Left hindlimb (tissue), 1 donor: ENCODE results near the gene SLC16A7.

Experiments
- DNase-seq: peaks from one replicate; pipeline ENCODE4 v3.0.0-alpha.2; 2018

The SLC16A7 gene

DNA sequence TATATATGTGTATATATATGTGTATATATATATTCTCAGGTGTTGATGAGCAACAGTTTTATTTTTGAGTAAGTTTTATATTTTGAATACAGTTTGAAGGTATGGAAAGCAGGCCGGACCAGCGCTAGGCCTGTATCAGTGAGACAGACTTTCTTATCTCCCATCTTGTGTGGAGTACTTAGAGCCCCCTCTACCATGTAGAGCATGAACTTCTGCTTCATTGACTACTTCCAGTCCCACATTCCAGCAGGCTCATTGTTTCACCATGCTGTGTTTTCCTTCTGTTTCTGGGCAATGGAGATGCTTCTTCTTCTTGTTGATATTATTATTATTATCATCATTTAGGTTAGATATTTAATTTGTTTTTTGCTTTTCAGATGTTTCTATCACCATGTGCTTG, 76.4 kb downstream of the SLC16A7 start:
- DNase-seq, result no peak

DNA sequence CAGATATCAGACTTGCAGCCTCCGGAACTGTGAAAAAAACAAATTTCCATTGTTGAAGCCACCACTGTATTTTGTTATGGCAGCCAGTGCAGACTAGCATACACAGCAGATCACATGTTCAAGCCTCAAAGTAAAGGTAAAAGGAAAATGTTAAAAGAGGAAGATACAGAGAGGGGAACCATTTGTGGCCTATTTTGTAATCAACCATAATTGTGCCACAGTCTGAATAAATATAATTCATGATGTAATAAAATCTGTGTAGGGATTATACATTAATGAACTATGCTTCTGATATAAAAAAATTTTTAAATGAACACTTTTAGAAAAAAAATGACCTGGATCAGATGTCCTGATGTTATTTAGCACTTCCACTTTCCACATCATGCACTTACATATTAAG, 79.6 kb downstream of the SLC16A7 start:
- no peak for DNase-seq

- DNase-seq, result no peak
Observed at GRCh38 chr12:59677857-59678256, 82.0 kb downstream of the SLC16A7 start.

- DNase-seq, result no peak
Observed at GRCh38 chr12:59678759-59679411, 83.1 kb downstream of the SLC16A7 start.

- no peak for DNase-seq
Observed at GRCh38 chr12:59689776-59690175, 93.9 kb downstream of the SLC16A7 start.

- no peak for DNase-seq
Observed at GRCh38 chr12:59695379-59695778, 99.5 kb downstream of the SLC16A7 start.

DNA sequence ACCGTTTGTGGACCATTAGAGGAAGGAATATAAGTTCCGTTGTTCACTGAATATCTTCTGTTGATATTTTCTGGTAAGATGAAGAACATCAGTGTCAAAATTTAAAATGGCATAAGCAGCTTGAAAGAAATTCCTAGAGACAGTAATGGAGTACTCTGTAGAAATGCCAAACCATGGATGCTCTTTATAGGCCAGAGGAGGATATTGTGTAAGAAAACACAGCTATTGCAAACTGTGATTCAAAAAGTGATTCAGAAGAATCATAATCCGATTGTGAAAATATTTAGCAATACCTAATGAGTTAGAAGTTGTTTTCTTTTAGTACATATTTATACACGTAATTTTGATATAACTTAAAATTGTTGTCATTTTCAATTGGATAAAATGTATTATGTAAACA, 102.8 kb downstream of the SLC16A7 start:
- no peak for DNase-seq

DNA sequence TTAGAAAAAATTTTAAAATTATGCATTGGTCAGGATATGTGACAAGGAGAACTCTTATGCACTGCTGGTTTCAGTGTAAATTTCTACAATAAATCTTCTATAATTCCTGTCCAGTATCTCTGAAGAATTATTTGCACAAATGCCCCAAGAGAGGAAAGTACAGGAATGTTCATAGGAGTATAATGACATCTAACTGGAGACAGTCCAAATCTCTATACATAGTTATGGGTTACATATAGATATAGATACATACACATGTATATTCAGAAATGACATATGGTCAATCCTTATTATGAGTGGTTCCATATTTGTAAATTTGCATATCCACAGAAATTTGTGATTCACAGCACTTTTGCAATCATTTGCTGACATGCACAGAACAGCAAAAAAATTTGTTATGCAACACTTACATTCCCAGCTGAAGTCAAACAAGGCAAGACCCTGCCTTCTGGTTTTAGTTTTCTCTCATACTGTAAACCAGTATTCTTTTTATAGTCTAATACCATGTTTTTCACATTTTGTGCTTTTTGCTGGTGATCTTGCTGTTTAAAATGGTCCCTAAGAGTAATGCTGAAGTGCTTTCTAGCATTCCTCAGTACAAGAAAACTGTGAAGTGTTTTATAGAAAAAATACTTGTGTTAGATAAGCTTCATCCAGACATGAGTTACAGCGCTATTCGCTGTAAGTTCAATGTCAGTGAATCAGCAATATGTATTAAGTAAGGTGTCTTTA, 103.8 kb downstream of the SLC16A7 start:
- DNase-seq, result no peak

DNA sequence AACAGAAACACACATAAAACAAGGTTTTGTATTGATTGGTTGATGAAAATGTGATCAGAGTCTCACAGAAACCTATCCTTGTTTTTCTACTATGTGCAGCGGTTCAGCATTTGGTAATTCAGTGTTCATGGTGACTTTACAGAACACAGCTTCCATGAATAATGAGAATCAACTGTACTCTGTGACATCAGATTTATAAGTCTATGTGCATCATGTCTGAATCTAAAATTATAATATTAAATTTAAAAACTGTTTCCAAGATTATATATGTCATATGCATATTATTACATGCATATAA, 104.3 kb downstream of the SLC16A7 start:
- DNase-seq, result no peak

DNA sequence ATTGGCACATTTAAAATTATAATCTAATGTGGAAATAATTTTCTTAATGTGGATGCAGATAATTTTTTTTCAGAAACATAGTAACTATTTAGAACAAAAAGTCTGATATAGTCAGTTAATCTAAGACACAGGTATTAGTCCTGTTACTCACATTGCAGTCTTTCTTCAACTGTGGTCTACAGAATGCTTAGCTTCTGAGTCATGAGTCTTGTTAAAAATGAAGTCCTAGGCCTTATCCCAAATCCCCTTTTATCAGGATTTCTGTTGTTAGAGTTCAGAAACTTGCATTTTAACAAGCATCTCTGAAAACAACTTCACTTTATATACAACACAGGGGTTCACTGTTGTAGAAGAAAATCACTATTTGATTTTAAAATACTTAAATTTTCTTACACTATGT, 112.2 kb downstream of the SLC16A7 start:
- DNase-seq, result no peak

DNA sequence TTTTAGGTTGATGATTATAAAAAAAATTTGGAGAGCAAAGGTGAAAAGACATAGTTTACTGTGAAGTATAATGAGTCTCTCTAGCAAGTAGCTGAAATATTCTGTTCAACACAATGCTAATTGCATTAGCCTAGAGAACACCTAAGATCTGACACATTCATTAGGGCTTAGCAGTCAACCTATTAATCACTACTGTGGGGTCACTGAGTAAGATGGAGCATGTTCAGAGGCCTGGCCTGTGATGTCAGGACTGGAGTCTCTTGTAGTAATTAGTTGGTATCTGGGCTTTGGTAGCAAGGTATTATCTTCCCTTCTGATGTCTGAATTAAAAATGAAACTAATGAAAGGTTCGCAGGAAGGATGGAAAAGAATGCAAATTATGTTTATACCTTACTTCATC, 112.7 kb downstream of the SLC16A7 start:
- DNase-seq, result no peak

GRCh38 chr12:59710004-59710628, 114.3 kb downstream of the SLC16A7 start:
- no peak for DNase-seq

DNA sequence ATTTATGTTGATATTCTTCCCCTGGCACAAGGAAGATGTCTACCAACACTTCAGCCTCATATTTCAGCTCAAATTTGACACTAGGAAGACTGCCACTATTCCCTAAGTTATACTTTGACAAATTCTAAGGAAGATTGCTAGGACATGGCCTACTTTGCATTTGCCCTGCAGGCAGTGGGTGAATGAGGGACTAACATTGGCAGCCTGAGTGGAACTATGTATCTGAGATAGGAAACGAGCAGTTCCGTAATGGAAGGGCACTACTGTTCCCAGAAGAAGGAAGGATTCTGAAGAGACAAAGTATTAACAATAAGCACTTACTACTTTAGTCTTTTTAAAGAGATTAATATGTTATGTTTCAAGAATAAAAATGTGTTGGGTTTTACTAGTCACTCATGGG, 115.1 kb downstream of the SLC16A7 start:
- no peak for DNase-seq

DNA sequence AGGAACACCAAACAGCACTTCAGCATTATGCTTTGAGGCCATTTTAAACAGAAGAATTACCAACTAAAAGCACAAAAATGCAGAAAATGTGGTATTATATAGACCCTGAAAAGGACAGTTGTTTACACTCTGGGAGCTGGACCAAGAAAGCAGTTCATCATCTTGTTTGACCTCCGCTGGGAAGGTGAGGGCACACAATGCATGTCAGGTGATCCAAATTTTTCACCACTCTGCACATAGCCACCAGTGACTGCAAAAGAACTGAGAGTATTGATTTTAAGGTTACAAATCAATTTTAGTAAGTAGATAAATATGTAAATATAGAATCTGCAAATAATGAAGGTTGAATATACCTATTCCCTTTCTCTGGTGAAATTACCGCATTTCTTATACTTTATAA, 119.6 kb downstream of the SLC16A7 start:
- no peak for DNase-seq

- DNase-seq, result no peak
Observed at GRCh38 chr12:59716043-59716442, 120.2 kb downstream of the SLC16A7 start.

GRCh38 chr12:59717436-59717835, 121.6 kb downstream of the SLC16A7 start:
- DNase-seq, result no peak

- DNase-seq, result no peak
Observed at GRCh38 chr12:59719701-59720100, 123.9 kb downstream of the SLC16A7 start.

DNA sequence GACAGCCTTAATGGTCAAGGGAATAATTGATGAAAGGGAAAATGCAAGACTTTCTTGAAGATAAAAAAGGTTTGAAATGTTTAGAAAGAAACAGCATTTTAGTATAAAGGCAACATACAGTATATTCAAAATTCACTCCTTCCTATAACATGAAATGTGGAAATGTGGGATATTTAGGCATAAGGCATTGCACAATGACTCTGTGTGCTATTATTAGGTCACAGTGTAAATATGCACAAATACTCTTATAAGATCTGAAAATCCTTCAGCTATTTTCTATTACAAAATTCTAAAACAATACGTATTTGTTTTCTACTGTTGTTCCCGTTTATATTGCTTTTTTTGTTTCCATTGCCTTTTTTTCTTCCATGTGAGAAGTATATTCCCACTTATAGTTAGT, 127.7 kb downstream of the SLC16A7 start:
- DNase-seq, result no peak

- no peak for DNase-seq
Observed at GRCh38 chr12:59724011-59724695, 128.3 kb downstream of the SLC16A7 start.

- DNase-seq, result no peak
Observed at GRCh38 chr12:59733200-59733599, 137.4 kb downstream of the SLC16A7 start.

- no peak for DNase-seq
Observed at GRCh38 chr12:59734371-59734770, 138.5 kb downstream of the SLC16A7 start.

DNA sequence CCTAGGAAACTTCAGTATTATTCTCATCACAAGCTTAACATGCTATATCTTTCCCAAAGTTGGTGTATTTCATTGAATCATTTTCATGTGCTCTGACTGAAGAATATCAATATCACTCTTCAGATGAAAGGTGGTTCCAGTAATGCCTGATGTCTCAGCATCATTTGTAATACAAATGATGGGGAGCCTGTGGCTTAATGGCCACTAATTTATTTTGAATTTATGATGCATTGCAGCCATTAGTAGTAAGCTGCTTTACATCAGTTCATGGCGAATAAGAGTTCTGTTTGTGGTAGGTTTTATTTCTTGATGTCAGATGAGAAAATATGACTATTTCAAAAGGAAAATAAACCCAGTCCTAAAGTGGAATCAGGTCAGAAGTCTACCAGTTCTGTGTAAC, 139.4 kb downstream of the SLC16A7 start:
- DNase-seq, result no peak

DNA sequence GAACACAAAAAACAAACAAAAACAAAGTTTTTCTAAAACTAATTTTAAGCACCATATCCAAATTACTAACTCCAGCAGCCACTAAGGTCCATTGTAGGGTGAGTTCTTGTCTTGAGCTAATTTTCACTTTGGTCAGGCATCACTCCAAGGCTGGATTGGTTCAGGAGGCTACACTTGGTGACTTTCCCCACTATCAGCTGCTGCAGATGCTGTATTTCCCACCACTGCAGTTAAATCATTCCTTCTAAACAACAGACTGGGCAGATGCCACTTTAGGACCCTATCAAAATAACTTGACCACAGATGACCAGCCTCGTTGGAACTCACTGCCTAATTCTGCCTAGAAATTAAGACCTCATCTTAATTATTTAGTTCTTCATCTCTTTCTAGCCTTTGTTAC, 140.5 kb downstream of the SLC16A7 start:
- DNase-seq, result no peak

- no peak for DNase-seq
Observed at GRCh38 chr12:59736786-59737185, 141.0 kb downstream of the SLC16A7 start.
